Vagina (tissue), 2 donors: ENCODE measurements around the gene FAM161A.

Experiments used
- POLR2A ChIP-seq, 2 donors: fragments of 450-650 bp; IDR thresholded peaks; one replicate each; pipeline ENCODE4 v1.6.1; 2017; ENCODE audit warnings: antibody characterized with exemption in 2 of 2, mild to moderate bottlenecking in 2 of 2, moderate library complexity in 2 of 2
- POLR2AphosphoS5 ChIP-seq, 2 donors: sonication (generic); formaldehyde crosslinking; IDR thresholded peaks; one replicate each; pipeline ENCODE4 v1.9.0; 2017; ENCODE audit warnings: antibody characterized with exemption in 2 of 2, mild to moderate bottlenecking in 2 of 2, low read depth in 1 of 2; ENCODE audit not compliant: insufficient read depth in 1 of 2

DNA sequence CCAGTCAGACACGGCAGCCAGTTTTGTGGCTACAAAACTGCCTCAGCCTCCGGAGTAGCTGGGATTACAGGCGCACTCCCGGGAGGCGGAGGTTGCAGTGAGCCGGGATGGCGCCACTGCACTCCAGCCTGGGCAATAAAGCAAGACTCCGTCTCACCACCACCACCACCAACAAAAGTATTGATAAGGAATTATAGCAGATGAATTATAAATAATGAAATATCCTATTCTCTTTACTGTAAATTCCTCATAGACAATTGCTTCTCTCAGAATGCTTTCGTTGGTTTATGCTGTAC, 1.4 kb upstream of the FAM161A start:
- TF ChIP-seq POLR2AphosphoS5 (IDR thresholded peaks at IDR 0.05; ENCODE audit: insufficient read depth in 1 of 2, low read depth in 1 of 2) (no peak), POLR2A (IDR thresholded peaks at IDR 0.05) (no peak)
